Nephron (organoid): Measurements from ENCODE around the gene SUN1.
A peak's percentile ranks its signal among the peaks of the same experiment; 100 is the strongest.

Experiments
- H3K27ac Mint-ChIP-seq, 3 experiments: 2 replicates each; pipeline ENCODE4 v1.8.0; 2020; ENCODE audit warnings: mixed read lengths in 3 of 3, mild to moderate bottlenecking in 2 of 3, moderate library complexity in 1 of 3
- H3K27me3 Mint-ChIP-seq: 2 replicates; pipeline ENCODE4 v1.8.0; 2021; ENCODE audit warnings: low read depth, mild to moderate bottlenecking, moderate library complexity, mixed read lengths
- H3K36me3 Mint-ChIP-seq: 2 replicates; pipeline ENCODE4 v1.8.0; 2020; ENCODE audit warnings: low read depth, mixed read lengths
- H3K4me1 Mint-ChIP-seq: 2 replicates; pipeline ENCODE4 v1.8.0; 2020; ENCODE audit warnings: mixed read lengths
- H3K4me3 Mint-ChIP-seq, 3 experiments: 2 replicates each; pipeline ENCODE4 v1.8.0; 2020; ENCODE audit warnings: mild to moderate bottlenecking in 3 of 3, mixed read lengths in 3 of 3, moderate library complexity in 2 of 3
- H3K9me3 Mint-ChIP-seq: 2 replicates; pipeline ENCODE4 v1.8.0; 2020; ENCODE audit warnings: mixed read lengths
- TF ChIP-seq, protein P1 (sequence below), 3 experiments: fragments of 200-600 bp; sonication (generic); IDR thresholded peaks; one replicate each; pipeline ENCODE4 v1.5.0; 2021; ENCODE audit warnings: antibody characterized with exemption in 3 of 3; ENCODE audit not compliant: unreplicated experiment in 3 of 3

The SUN1 gene

DNA sequence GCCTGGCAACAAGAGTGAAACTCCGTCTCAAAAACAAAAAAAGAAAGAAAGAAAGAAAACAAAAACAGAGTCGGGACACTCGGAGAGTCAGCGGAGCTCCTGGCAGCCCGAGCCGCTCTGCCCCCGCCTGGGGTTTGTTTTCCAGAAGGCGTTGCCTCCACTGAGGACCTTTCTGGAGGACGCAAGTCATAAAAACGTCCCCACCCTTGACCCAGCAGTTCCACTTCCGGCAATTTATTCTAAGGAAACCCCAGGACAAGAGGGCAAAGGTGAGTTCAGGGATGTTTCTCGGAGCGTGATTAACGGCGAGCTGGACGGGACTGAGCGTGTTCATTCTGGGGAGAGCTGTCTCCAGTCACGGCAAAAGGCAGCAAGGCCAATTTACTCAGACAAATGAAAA is 27.0 kb upstream of the SUN1 start:
- peaks cover 3% of the 10 kb centered on the region for H3K27me3 Mint-ChIP-seq

DNA sequence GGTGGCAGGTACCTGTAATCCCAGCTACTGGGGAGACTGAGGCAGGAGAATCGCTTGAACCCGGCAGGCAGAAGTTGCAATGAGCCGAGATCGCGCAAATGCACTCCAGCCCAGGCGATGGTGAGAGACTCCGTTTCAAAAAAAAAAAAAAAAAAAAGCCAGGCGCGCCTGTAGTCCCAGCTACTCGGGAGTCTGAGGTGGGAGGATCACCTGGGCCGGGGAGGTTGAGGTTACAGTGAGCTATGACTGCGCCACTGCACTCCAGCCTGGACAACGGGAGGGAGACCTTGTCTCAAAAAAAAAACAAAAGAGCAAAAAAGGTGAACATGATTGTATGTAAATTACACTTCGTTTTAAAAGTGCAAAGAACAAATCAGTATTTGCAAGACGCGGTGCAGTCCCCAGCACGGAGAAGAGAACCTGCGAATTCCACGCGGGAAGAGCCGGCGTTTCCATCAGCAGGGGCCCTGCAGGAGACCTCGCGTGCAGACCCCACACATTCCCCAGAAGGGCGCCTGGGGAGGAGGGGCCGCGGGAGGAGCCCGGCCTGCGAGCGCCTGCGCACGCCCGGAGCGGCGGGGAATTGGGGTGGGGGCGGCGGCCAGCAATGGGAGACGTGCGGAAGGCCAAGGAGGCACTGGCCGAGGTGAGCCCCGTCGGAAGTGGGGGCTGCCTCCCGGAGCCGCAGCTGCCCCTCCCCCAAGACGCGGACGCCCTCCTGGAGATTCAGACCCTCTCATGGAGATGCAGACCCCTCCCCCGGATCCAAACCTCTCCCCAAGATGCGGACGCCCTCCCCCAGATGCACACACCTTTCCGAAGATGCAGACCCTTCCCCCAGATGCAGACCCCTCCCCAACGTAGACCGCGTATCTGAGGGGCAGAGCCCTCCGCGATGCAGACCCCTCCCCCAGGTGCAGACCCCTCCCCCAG is 16.7 kb upstream of the SUN1 start:
- TF ChIP-seq, protein P1, sequence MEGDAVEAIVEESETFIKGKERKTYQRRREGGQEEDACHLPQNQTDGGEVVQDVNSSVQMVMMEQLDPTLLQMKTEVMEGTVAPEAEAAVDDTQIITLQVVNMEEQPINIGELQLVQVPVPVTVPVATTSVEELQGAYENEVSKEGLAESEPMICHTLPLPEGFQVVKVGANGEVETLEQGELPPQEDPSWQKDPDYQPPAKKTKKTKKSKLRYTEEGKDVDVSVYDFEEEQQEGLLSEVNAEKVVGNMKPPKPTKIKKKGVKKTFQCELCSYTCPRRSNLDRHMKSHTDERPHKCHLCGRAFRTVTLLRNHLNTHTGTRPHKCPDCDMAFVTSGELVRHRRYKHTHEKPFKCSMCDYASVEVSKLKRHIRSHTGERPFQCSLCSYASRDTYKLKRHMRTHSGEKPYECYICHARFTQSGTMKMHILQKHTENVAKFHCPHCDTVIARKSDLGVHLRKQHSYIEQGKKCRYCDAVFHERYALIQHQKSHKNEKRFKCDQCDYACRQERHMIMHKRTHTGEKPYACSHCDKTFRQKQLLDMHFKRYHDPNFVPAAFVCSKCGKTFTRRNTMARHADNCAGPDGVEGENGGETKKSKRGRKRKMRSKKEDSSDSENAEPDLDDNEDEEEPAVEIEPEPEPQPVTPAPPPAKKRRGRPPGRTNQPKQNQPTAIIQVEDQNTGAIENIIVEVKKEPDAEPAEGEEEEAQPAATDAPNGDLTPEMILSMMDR (IDR thresholded peaks at IDR 0.05; ENCODE audit: unreplicated experiment in 3 of 3): no peak
- Mint-ChIP-seq H3K4me3 (peak overlapping the region; percentile 89 to 92 (median 89)), H3K4me1 (peaks cover 37% of the 10 kb centered on the region), H3K36me3 (peaks cover 9% of the 10 kb centered on the region), H3K27me3 (peaks cover 11% of the 10 kb centered on the region), H3K9me3 (no peaks in the 10 kb centered on the region), H3K27ac (peak overlapping the region; percentile 27 to 85 (median 65))

More for the DNA sequence above, 27.0 kb upstream of the SUN1 start:
- Mint-ChIP-seq H3K27ac (peak overlapping the region in 1 of 3 experiments; percentile 21), H3K9me3 (peaks cover 12% of the 10 kb centered on the region), H3K36me3 (peaks cover 17% of the 10 kb centered on the region), H3K4me3 (no peak overlapping the region), H3K4me1 (peaks cover 21% of the 10 kb centered on the region)
- TF ChIP-seq, protein P1 (IDR thresholded peaks at IDR 0.05; ENCODE audit: unreplicated experiment in 3 of 3): no peak

DNA sequence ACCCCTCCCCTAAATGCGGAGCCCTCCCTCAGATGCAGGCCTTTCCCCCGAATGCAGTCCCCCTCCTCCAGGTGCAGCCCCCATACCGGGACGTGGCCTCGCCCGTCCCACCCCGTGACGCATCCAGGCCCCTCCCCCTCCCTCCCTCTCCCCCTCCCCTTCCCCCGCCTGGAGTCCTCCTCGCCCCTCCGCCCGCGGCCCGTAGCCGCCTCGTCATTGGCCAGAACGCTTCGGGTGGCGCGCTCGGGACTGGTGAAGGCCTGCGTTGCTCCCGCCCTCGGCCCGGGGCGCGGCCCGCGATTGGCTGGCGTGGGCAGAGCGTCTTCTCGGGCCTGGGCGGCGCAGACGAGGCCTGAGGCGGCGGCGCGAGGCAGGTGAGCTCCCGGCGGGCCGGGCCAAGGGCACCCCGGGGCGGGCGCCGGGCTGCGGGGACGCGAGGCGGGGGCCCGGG is 16.0 kb upstream of the SUN1 start:
- no peaks in the 10 kb centered on the region for H3K9me3 Mint-ChIP-seq
- H3K27ac Mint-ChIP-seq: peak overlapping the region in 1 of 3 experiments; percentile 85
- TF ChIP-seq, protein P1 (IDR thresholded peaks at IDR 0.05; ENCODE audit: unreplicated experiment in 3 of 3): no peak
- peaks cover 11% of the 10 kb centered on the region for H3K27me3 Mint-ChIP-seq
- peaks cover 43% of the 10 kb centered on the region for H3K4me1 Mint-ChIP-seq
- H3K36me3 Mint-ChIP-seq: peaks cover 13% of the 10 kb centered on the region
- peak overlapping the region; percentile 85 to 92 (median 89) for H3K4me3 Mint-ChIP-seq

DNA sequence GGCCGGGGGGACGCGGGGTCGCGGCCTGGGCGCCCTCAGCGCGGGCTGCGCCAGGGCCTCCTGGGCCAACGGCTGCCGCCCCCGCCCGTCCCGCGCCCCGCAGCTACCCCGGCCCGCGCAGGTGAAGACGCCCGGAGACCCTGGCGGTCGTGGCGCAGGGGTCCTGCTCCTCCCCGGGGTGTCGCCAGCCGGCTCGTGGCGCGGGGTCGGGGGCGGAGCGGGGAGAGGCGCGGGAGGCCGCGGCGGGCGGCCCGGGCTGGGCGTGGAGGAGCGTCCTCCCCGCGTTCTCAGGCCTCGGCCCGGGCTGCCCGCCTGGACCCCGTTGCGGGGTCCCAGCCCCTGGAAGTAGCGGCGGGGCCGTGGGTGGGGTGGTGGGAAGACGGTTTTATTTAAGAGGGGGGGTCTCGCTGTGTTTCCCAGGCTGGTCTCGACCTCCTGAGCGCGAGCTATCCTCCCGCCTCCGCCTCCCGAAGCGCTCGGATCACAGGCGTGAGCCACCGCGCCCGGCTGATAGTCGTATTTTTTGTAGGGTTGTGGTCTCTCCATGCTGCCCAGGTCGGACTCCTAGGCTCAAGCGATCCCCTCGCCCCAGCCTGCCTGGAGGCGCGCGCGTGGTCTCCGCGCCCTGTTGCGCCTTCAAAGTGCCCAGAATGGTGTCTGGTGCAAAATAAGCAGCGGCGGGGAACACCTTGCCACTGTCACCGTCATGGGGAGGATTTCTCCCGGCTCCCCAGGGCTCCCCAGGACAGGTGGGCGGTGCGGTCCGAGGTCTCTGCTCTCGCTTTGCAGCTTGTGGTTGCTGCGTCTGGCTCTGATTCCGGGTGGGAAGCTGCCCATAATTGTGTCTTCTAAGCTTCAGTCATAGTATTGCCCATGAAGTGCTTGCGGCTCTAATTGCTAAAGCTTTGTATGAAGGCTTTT is 15.3 kb upstream of the SUN1 start:
- Mint-ChIP-seq H3K4me3 (peak overlapping the region; percentile 95 to 98 (median 97)), H3K27me3 (peaks cover 11% of the 10 kb centered on the region), H3K9me3 (no peaks in the 10 kb centered on the region), H3K36me3 (peaks cover 13% of the 10 kb centered on the region), H3K27ac (peak overlapping the region; percentile 64 to 95 (median 94)), H3K4me1 (peaks cover 50% of the 10 kb centered on the region)
- TF ChIP-seq, protein P1 (IDR thresholded peaks at IDR 0.05; ENCODE audit: unreplicated experiment in 3 of 3): no peak

DNA sequence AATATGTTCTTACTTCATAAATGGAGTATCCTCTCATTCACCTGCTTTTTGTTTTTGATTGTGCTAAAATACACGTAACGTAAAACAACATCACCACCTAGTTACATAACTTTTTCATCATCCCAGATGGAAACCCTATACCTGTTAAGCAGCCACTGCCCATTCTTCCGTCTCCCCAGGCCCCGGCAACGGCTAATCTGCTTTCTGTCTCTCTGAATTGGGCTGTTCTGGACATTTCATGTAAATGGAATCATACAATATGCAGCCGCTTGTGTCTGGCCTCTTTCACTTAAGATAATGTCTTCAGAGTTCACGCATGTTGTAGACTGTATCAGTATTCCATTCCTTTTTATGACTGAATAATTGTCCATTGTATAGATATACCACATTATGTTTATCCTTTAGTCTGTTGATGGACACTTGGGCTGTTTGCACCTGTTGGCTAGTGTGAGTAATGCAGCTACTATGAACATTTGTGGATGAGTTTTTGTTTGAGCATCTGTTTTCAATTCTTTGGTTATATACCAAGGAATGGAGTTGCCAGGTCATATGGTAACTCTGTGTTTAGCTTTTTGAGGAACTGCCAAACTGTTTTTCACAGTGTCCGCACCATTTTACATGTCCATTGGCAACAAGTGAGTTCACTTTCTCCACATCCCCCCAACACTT is 14.1 kb upstream of the SUN1 start:
- peaks cover 13% of the 10 kb centered on the region for H3K36me3 Mint-ChIP-seq

More for the DNA sequence above, 14.1 kb upstream of the SUN1 start:
- Mint-ChIP-seq H3K9me3 (no peaks in the 10 kb centered on the region), H3K4me1 (peaks cover 52% of the 10 kb centered on the region), H3K27me3 (peaks cover 8% of the 10 kb centered on the region), H3K4me3 (peak overlapping the region; percentile 95 to 98 (median 97)), H3K27ac (peak overlapping the region; percentile 64 to 95 (median 94))
- TF ChIP-seq, protein P1 (IDR thresholded peaks at IDR 0.05; ENCODE audit: unreplicated experiment in 3 of 3): peak in 1 of 3 experiments; percentile 22
